ENCODE measurements around the gene NAT8.
"Not testable (repeated sequence)": the region's sequence is repeated elsewhere in the genome, so short reads cannot be mapped to it uniquely, and the experiment has no call there.

Gene NAT8

DNA sequence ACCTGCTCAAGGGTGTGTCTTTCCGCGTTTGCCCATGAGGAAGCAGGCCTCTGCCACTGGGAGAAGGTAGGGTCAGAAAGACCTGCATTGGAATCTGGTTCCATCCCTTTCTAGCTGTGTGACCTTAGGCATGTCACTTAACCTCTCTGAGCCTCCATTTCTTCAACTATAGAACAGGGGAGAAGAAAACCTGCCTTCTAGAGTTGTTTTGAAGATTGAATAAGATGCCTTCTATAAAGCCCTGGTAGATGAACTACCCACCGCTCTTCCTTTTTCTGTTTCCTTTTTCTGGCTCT lies 507 bp downstream of the NAT8 start:
- Histone ChIP-seq H3K4me3 (ENCODE audit: low read length) (no peak overlapping the region), H2BK120ac (ENCODE audit: low read depth, low read length) (no peak overlapping the region), H2BK15ac (replicated peaks; ENCODE audit: low read depth) (no peak overlapping the region), H4K8ac (ENCODE audit: low read depth, low read length) (no peak overlapping the region), H3K23ac (ENCODE audit: low read length) (no peak overlapping the region), H4K5ac (ENCODE audit: low read length) (no peak overlapping the region), H3K9ac (ENCODE audit: low read length) (no peak overlapping the region), H3K18ac (ENCODE audit: low read length) (no peak overlapping the region), H3K27me3 (ENCODE audit: insufficient read depth, low read length, poor library complexity) (no peaks in the 10 kb centered on the region), H3K4me2 (ENCODE audit: low read length) (no peak overlapping the region), H2AK5ac (ENCODE audit: low read length) (no peak overlapping the region), H3K79me1 (ENCODE audit: low read length) (no peaks in the 10 kb centered on the region), H3K4ac (ENCODE audit: low read depth, low read length) (no peak overlapping the region), H3K79me2 (ENCODE audit: control insufficient read depth, insufficient read depth, low read length) (no peaks in the 10 kb centered on the region), H2BK5ac (ENCODE audit: low read length) (no peak overlapping the region), H3K4me1 (ENCODE audit: control insufficient read depth, low read depth, low read length) (no peaks in the 10 kb centered on the region), H3K36me3 (ENCODE audit: control insufficient read depth, insufficient read depth, low read length) (no peaks in the 10 kb centered on the region), H3K56ac (ENCODE audit: low read length) (no peak overlapping the region), H3K27ac (ENCODE audit: low read depth, low read length) (no peak overlapping the region)
- DNase-seq: no peak
- no CpG with 5 or more reads among the region's 3 CpGs for WGBS (ENCODE audit: extremely low coverage, insufficient coverage, low lambda C conversion rate)

DNA sequence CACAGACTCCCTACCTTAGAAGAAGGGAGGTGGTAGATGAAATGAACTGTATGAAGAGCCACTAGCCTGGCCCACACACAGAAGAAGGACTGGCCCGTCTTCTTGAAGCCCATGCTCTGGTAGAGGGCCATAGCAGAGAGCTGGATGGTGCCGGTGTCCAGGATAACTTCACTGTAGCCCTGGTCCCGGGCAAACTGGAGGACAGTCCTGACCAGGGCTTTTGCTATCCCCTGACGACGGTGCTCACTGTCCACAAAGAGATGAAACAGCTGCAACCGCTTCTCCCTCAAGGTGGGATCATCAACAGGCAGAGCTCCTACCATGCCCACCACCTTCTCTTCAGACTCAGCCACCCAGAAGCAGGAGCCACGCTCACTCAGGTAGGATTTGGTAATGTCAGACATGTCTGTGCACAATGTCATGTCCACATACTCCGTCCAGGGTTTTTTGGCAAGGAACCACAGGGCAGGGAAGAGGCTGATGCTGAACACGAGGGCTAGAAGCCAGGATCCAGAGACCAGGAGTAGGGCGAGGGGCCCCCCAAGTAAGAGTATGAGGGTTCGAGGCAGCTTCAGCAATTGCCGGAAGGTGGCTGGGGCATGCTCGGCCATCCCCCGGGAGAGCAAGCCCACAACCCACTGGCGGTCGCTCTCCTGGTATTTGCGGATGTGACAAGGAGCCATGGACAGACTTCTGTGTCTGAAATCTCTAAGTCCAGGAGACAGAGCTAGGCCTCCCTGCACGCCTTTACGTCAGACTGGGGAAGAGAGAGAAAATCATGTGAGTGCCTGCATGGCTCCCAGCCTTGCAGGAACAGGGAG lies 1.1 kb downstream of the NAT8 start:
- no peaks in the 10 kb centered on the region for H3K4me1 ChIP-seq (ENCODE audit: control insufficient read depth, low read depth, low read length)
- H3K4me3 ChIP-seq (ENCODE audit: low read length): no peak overlapping the region
- H2AK5ac ChIP-seq (ENCODE audit: low read length): no peak overlapping the region
- no peak overlapping the region for H4K8ac ChIP-seq (ENCODE audit: low read depth, low read length)
- no peak for DNase-seq
- H3K36me3 ChIP-seq (ENCODE audit: control insufficient read depth, insufficient read depth, low read length): no peaks in the 10 kb centered on the region
- H2BK15ac ChIP-seq (replicated peaks; ENCODE audit: low read depth): no peak overlapping the region
- no peak overlapping the region for H2BK5ac ChIP-seq (ENCODE audit: low read length)
- H3K18ac ChIP-seq (ENCODE audit: low read length): no peak overlapping the region
- H3K56ac ChIP-seq (ENCODE audit: low read length): no peak overlapping the region
- WGBS (ENCODE audit: extremely low coverage, insufficient coverage, low lambda C conversion rate): no CpG with 5 or more reads among the region's 19 CpGs
- no peak overlapping the region for H3K23ac ChIP-seq (ENCODE audit: low read length)
- no peak overlapping the region for H3K4ac ChIP-seq (ENCODE audit: low read depth, low read length)
- no peak overlapping the region for H4K5ac ChIP-seq (ENCODE audit: low read length)
- H3K79me1 ChIP-seq (ENCODE audit: low read length): no peaks in the 10 kb centered on the region
- no peaks in the 10 kb centered on the region for H3K79me2 ChIP-seq (ENCODE audit: control insufficient read depth, insufficient read depth, low read length)
- no peak overlapping the region for H3K9ac ChIP-seq (ENCODE audit: low read length)
- no peak overlapping the region for H3K4me2 ChIP-seq (ENCODE audit: low read length)
- H2BK120ac ChIP-seq (ENCODE audit: low read depth, low read length): no peak overlapping the region
- H3K27ac ChIP-seq (ENCODE audit: low read depth, low read length): no peak overlapping the region
- no peaks in the 10 kb centered on the region for H3K27me3 ChIP-seq (ENCODE audit: insufficient read depth, low read length, poor library complexity)

DNA sequence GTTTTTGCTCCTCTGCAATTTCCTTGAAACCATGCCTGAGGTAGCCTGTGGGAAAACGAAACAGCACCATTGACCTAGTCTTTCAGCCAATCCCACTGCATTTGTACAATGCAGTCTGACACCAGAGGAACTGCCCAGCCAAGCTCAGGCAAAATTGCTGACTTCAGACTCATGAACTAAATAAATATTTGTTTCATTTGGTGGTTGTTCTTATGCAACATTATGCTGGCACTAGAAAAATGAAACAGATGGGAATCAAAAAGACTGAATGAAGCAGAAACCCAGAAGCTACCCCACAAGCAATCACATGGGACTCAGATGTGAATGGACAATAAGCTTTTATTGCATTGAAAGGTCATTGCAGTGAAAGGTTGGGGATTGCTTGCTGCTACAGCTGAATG lies 1.7 kb downstream of the NAT8 start:
- no CpG with 5 or more reads among the region's 1 CpG for WGBS (ENCODE audit: extremely low coverage, insufficient coverage, low lambda C conversion rate)

DNA sequence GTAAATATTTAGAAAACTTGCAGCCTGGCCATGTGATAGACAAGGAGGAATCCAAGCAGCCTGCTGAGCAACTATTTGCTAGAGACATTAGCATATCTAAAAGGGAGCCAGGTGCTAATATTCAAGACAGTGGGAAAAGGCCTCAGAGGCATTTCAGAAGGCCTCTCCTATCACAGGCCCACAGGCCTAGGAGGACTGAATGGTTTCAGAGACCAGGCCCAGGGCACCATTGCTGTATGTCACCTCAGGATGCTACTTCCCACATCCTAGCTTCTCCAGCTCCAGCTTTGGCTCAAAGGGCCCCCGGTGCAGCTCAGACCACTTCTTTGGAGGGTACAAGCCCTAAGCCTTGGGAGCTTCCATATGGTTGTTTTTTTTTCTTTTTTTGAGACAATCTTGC lies 3.8 kb downstream of the NAT8 start:
- no peak for DNase-seq
- WGBS (ENCODE audit: extremely low coverage, insufficient coverage, low lambda C conversion rate): no CpG with 5 or more reads among the region's 1 CpG
- Histone ChIP-seq H3K36me3 (ENCODE audit: control insufficient read depth, insufficient read depth, low read length) (no peaks in the 10 kb centered on the region), H2BK5ac (ENCODE audit: low read length) (no peak overlapping the region), H4K5ac (ENCODE audit: low read length) (no peak overlapping the region), H2AK5ac (ENCODE audit: low read length) (no peak overlapping the region), H3K79me2 (ENCODE audit: control insufficient read depth, insufficient read depth, low read length) (no peaks in the 10 kb centered on the region), H2BK120ac (ENCODE audit: low read depth, low read length) (no peak overlapping the region), H3K23ac (ENCODE audit: low read length) (no peak overlapping the region), H3K4ac (ENCODE audit: low read depth, low read length) (no peak overlapping the region), H4K8ac (ENCODE audit: low read depth, low read length) (no peak overlapping the region), H3K4me3 (ENCODE audit: low read length) (no peak overlapping the region), H3K27ac (ENCODE audit: low read depth, low read length) (no peak overlapping the region), H3K27me3 (ENCODE audit: insufficient read depth, low read length, poor library complexity) (no peaks in the 10 kb centered on the region), H3K4me2 (ENCODE audit: low read length) (no peak overlapping the region), H3K9ac (ENCODE audit: low read length) (no peak overlapping the region), H3K18ac (ENCODE audit: low read length) (no peak overlapping the region), H2BK15ac (replicated peaks; ENCODE audit: low read depth) (no peak overlapping the region), H3K56ac (ENCODE audit: low read length) (no peak overlapping the region), H3K4me1 (ENCODE audit: control insufficient read depth, low read depth, low read length) (no peaks in the 10 kb centered on the region), H3K79me1 (ENCODE audit: low read length) (no peaks in the 10 kb centered on the region)

More for the DNA sequence above, 1.7 kb downstream of the NAT8 start:
- Histone ChIP-seq H2BK120ac (ENCODE audit: low read depth, low read length) (no peak overlapping the region), H2AK5ac (ENCODE audit: low read length) (no peak overlapping the region), H3K79me1 (ENCODE audit: low read length) (no peaks in the 10 kb centered on the region), H3K18ac (ENCODE audit: low read length) (no peak overlapping the region), H3K4me1 (ENCODE audit: control insufficient read depth, low read depth, low read length) (no peaks in the 10 kb centered on the region), H3K27me3 (ENCODE audit: insufficient read depth, low read length, poor library complexity) (no peaks in the 10 kb centered on the region), H3K56ac (ENCODE audit: low read length) (no peak overlapping the region), H4K8ac (ENCODE audit: low read depth, low read length) (no peak overlapping the region), H3K4me2 (ENCODE audit: low read length) (no peak overlapping the region), H3K9ac (ENCODE audit: low read length) (no peak overlapping the region), H2BK15ac (replicated peaks; ENCODE audit: low read depth) (no peak overlapping the region), H3K4ac (ENCODE audit: low read depth, low read length) (no peak overlapping the region), H3K27ac (ENCODE audit: low read depth, low read length) (no peak overlapping the region), H3K4me3 (ENCODE audit: low read length) (no peak overlapping the region), H4K5ac (ENCODE audit: low read length) (no peak overlapping the region), H3K23ac (ENCODE audit: low read length) (no peak overlapping the region), H3K79me2 (ENCODE audit: control insufficient read depth, insufficient read depth, low read length) (no peaks in the 10 kb centered on the region), H2BK5ac (ENCODE audit: low read length) (no peak overlapping the region), H3K36me3 (ENCODE audit: control insufficient read depth, insufficient read depth, low read length) (no peaks in the 10 kb centered on the region)
- DNase-seq: no peak

DNA sequence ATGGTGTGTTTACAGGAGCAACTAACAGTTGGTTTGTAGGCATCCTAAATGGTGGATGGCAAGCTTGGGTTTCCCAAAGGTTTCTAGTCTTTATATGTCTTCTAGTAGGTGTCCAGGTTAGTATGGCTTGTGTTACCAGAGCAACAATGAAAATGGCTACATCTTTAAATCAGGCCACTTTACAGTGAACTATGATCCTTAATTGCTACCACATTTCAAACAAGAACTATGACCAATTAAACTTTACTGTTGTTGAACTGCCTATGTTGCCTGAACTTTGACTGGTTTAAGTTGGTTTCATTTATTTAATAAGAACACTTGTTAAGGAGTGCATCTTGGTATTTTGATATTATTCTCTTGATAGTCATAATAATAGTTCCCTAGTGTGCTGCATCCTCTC lies 5.2 kb downstream of the NAT8 start:
- H3K18ac ChIP-seq (ENCODE audit: low read length); H3K4me1 ChIP-seq (ENCODE audit: control insufficient read depth, low read depth, low read length); H3K27ac ChIP-seq (ENCODE audit: low read depth, low read length); H3K4ac ChIP-seq (ENCODE audit: low read depth, low read length); H3K9ac ChIP-seq (ENCODE audit: low read length); H3K79me2 ChIP-seq (ENCODE audit: control insufficient read depth, insufficient read depth, low read length); H2BK120ac ChIP-seq (ENCODE audit: low read depth, low read length); H3K27me3 ChIP-seq (ENCODE audit: insufficient read depth, low read length, poor library complexity); H2AK5ac ChIP-seq (ENCODE audit: low read length); H4K8ac ChIP-seq (ENCODE audit: low read depth, low read length); H2BK5ac ChIP-seq (ENCODE audit: low read length); DNase-seq; H3K23ac ChIP-seq (ENCODE audit: low read length); H3K4me2 ChIP-seq (ENCODE audit: low read length); H4K5ac ChIP-seq (ENCODE audit: low read length); H3K79me1 ChIP-seq (ENCODE audit: low read length); H3K36me3 ChIP-seq (ENCODE audit: control insufficient read depth, insufficient read depth, low read length); H3K56ac ChIP-seq (ENCODE audit: low read length); H2BK15ac ChIP-seq (replicated peaks; ENCODE audit: low read depth); H3K4me3 ChIP-seq (ENCODE audit: low read length): not testable (repeated sequence)

DNA sequence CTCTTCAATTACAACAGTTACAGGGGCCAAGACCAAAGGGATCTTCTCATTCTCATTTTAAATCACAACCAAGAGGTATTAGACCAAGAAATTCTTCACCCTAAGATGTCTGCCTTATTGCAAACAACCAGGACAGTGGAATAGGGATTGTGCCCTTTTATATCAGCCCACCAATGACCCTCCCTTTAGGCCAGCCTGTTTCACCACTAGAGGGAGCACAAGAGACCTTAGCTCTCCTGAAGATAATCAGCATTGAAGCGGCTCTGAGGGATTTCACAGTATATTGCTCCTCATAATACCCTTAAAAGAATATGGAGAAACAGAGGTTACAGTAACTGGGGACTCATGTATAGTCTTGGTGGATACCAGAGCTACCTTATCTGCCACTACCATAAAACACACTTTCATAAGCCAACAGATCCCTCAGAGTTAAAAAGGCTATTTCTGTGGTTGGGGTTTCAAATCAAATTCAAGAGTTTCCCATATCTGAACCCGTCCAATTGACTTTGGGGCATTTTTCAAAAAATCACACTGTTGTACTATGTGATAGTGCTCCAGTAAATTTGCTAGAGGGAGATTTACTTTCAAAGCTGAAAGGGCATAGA lies 11.5 kb downstream of the NAT8 start:
- not testable (repeated sequence) for H4K5ac ChIP-seq (ENCODE audit: low read length); H4K8ac ChIP-seq (ENCODE audit: low read depth, low read length); H3K18ac ChIP-seq (ENCODE audit: low read length); H3K4me3 ChIP-seq (ENCODE audit: low read length); H3K4me1 ChIP-seq (ENCODE audit: control insufficient read depth, low read depth, low read length); H2BK5ac ChIP-seq (ENCODE audit: low read length); H3K9ac ChIP-seq (ENCODE audit: low read length); H3K79me1 ChIP-seq (ENCODE audit: low read length); H2BK120ac ChIP-seq (ENCODE audit: low read depth, low read length); H3K36me3 ChIP-seq (ENCODE audit: control insufficient read depth, insufficient read depth, low read length); H3K56ac ChIP-seq (ENCODE audit: low read length); H3K27me3 ChIP-seq (ENCODE audit: insufficient read depth, low read length, poor library complexity); H2AK5ac ChIP-seq (ENCODE audit: low read length); H2BK15ac ChIP-seq (replicated peaks; ENCODE audit: low read depth); H3K27ac ChIP-seq (ENCODE audit: low read depth, low read length); H3K23ac ChIP-seq (ENCODE audit: low read length); H3K4me2 ChIP-seq (ENCODE audit: low read length); H3K4ac ChIP-seq (ENCODE audit: low read depth, low read length); H3K79me2 ChIP-seq (ENCODE audit: control insufficient read depth, insufficient read depth, low read length)
- no CpG with 5 or more reads among the region's 2 CpGs for WGBS (ENCODE audit: extremely low coverage, insufficient coverage, low lambda C conversion rate)
- DNase-seq: peak; percentile 18
